RPMI7951 (cell line): ENCODE results near the gene PPBP. TPM values are rescaled to one million over a fixed set of nuclear protein-coding genes. Genes with fewer than 3 reads are reported as not detected.

Experiments
- DNase-seq: peaks from one replicate; pipeline ENCODE4 v3.0.0-alpha.2; 2012; ENCODE audit warnings: low read depth
- total RNA-seq: library from RNA; depleted of rRNA; stranded (reverse); fragments of >200 nt; shearing (Covaris generic); gene quantifications from 2 replicates; pipeline ENCODE4 v1.2.3, GENCODE V29; 2014; rRNA removed

The PPBP gene, protein sequence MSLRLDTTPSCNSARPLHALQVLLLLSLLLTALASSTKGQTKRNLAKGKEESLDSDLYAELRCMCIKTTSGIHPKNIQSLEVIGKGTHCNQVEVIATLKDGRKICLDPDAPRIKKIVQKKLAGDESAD
- total RNA-seq: not detected in 2 replicates

DNA sequence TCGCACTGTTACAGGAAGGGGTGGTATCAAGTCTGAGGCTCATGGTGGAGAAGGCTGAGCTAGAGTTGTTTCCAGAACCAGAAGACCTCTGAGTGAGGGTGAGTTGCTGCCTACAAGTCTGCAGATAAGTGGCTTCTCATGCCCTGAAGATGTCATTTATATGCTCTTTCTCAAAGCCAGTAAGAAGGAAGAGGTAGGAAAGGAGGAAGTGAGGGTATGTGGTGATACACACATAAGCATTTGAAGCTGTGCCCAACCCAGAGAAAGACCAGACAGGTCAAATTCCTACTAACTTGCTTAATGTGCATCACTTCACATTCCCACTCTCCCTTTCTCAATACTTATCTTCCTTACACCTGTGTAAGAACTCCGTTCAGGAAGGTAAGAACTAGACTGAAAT lies at the start of gene PPBP:
Gene PPBP (minus strand): TSS at position 130 of the 400 bp plus-strand sequence. CDS start 87 bp downstream, at position 43.
- DNase-seq: no peak

DNA sequence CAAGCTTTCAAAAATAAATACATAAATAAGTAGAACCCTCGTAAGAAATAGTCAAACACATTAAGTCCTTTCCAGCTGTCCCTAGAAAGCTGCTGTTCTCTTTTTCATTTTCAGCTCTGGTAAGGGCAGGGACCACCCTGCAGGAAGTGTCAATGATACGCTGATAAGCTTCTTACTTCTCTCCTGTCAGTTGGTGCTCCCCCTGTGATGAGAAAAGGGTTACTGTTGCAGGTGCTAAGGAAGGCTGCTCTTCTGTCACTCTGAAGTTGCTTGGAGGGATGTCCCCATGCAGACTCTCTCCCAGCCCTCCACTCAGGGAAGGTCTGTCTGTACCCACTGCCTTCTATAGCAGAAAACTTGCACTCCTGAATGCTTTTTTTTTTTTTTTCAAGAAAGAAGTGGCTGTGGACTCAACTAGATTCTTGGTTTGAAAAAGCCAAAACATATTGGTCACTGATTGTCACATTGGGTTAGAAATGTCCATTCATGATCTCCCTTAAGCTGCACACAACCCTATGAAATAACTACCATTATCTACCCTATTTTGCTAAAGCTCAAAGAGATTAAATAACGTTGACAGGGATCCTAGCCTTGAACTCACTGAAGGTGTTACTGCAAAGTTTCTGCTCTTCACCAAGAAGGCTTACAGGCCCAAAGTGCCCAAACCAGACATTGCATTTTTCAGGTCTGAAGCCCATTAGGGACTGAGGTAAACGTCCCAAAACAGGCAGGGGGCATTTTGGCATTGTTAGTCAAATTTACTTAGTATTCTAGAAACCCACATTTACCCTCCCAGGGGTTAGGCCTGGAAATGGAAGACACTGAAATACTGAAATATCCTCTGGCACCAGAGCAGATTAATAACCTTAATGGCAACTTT lies 49.3 kb upstream of the PPBP start:
- no peak for DNase-seq

DNA sequence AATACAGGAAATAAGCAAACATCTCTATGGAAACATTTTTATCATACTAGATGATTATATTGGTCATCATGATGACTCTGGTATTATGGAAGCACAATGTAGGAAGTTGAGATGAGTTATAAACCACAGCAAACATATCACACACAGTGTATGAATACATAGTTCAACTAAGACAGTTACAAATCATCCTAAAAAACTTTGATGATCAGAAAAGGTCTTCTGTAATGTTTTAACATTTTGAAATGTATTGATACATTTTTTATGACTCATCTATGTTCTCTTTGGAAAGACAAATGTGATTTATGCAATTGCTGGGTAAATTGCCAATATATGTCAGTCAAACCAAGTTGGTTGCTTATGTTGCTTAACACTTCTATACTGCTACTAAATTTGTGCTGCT lies 45.7 kb upstream of the PPBP start:
- DNase-seq: no peak

DNA sequence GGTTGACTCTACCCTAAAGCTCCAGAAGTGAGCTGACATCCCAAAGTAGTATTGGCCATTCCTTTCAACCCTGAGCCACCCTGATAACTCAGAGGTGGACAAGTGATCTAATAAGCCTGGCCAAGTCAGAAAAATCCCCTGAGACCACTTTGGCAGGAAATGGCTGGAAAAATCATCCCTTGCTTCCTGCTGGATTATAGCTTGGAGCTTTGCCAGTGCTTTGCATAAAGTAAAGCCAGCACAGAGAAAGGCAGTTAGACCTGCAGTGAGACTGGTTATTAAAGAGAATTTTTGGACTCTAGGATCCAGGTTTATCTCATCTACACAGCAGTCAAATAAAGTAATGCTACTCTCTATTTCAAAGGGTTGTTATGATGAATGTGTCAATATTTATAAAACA lies 44.1 kb upstream of the PPBP start:
- DNase-seq: peak; percentile 42

DNA sequence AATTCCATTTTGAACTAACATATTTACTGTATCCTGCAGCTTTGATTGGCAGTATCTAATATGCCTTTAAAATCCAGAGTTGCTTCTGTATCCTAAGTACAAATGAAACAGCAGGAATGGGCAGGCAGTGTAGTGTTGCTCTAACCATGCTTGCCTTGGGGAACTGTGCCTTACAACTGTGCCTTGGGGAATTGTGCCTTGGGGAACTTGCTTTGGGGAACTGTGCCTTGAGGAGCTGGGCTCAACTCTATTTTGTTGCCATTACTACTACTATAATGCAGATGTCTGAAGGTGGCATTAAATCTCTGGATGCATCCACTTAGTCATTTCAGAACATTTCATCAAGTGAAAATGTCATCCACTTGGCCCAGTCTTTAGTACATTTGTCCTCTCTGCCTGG lies 43.6 kb upstream of the PPBP start:
- no peak for DNase-seq

DNA sequence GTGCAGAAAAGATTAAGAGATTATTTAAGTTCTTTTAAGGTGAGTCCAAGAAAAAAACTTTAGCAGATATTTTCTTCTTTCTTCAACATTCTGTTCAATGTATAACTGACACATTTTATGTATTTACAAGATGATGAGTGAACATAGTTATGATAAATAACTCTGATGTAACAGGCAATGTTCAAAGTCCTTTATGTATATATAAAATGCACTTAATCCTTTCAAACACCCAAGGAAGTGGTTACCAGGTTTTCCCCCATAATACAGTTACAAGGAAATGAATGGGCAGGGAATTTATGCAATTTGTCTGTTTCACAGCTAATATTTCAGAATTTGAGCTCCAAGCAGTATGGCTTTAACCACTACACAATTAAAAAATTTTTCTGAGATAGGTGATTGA lies 42.3 kb upstream of the PPBP start:
- DNase-seq: no peak

DNA sequence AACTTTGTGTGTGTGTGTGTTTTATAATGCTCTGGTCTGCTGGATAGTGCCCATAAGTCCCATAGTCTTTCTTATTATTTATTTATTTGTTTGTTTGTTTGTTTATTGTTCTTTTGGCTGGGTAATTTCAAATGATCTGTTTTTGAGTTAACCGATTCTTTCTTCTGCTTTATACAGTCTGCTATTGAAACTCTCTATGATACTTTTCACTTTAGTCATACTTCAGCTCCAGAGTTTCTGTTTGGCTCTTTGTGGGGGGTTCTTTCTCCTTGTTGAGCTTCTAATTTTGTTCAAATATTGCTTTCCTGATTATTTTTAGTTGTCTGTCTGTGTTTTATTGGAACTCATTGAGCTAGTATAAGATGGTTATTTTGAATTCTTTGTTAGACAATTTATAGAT lies 40.5 kb upstream of the PPBP start:
- no peak for DNase-seq

DNA sequence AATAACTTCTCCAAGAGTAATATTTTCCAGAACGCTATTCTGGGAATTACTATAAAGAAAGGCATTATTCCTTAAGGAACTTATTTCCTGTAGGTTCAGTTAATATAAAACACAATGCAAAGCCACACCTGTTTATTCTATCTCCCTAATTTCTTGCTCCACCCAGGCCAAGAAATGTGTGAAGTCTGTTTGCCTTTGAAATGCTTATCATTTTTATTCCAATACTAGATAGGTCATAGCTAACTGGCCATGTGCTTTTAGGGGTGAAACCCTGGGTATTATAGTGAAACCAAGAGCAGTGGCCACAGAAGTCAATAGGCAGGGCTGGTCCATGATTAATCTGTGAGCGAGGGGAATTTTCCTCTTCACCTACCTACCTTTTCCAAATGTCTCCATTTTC lies 35.7 kb upstream of the PPBP start:
- DNase-seq: no peak

DNA sequence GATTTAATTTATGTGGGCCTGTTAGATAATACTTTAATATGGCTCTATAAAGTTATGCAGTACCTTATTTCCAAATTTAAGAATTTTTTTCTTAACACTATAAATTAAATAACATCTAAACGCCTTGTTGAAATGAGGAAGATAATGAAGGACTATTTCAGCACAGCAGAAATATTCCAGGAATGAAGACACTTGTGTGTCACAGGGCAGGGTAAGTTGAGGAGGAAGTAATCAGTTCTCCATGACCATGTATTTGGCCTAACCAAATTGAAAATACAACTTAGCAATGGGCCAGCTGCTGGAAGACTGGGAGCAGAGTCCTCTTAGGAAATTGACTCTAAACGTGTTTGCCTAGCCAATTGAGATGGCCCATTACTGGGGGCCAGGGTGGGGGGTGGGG lies 33.6 kb upstream of the PPBP start:
- DNase-seq: no peak

DNA sequence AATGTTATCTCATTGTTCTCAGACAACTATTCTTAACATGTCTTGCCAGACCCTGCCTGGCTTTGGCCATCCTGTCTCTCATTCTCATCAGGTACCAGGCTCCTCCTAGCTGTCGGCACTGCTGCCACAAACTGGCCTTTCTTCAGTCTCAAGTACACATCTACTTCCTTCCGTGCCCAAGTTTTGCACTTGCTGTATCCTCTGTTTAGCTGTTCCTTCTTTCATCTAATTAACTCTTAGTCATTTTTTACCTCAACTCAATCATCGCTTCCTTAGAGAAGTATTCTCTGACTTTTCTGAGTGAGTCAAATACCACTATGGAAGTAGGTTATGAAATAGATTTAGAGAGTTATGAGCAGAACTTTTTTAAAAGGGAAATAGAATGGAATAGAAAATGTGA lies 30.8 kb upstream of the PPBP start:
- DNase-seq: no peak

DNA sequence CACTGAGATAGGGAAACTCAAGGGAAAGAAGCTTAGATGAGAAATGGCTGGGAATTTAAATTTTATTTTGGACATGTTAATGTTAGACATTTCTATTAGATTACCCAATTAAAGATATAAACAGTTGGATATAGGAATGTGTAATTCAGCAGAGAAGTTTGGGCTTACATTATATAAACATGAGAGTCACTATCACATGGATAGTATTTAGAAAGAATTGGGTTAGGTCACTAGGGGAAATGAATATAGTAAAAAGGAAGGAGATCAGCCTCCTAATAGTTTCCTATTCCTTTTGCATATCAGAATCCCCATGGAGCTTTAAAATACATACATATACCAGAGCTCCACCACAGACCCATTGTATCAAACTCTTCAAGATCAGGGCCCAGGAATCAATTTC lies 30.1 kb upstream of the PPBP start:
- no peak for DNase-seq

DNA sequence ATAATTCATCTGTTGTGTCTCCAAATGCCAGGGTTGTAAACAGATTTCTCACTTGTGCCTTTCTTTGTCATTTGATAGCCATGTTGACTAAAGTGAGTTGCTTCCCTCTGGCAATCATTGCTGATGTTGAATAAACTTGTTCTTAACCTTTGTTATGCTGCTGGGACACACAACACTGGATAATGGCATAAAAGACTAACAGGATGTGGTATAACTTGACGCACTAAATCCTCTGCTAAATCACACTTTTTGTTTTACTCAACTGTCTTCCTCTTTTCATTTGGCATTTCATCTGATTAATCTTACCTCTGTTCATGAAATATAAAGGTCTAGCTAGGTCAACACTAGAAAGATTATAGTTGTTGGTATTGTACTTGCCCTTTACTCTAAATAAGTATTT lies 28.1 kb upstream of the PPBP start:
- peak; percentile 55 for DNase-seq

DNA sequence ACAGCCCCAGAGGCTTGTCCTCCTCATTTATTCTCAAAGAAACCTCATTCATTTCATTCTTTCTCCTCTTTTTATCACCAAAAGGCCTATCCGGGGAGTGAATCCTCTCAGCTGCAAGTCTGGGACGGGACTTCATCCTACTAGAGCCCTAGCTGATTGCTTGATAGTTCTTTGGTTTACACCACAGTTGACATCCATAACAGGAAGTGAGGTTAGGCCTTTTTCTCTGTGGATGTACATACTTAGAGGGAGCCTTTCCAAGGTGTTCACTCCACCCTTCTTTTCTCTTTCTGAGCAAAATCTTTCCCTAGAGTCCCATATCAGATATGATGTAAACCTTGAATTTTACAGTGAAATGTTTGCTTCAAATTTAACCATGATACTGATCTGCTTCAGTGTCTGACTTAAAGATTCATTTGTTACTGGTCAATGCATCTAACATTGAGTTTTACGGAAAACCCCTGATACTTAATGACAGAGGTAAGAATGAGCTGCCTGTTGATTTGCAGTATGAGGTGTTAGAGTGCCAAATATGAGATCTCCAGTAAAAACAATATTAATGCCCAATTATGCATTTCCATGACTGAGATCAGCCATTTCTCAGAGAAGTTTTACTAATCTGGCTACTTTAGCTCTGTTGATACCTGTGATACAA lies 27.3 kb upstream of the PPBP start:
- no peak for DNase-seq

DNA sequence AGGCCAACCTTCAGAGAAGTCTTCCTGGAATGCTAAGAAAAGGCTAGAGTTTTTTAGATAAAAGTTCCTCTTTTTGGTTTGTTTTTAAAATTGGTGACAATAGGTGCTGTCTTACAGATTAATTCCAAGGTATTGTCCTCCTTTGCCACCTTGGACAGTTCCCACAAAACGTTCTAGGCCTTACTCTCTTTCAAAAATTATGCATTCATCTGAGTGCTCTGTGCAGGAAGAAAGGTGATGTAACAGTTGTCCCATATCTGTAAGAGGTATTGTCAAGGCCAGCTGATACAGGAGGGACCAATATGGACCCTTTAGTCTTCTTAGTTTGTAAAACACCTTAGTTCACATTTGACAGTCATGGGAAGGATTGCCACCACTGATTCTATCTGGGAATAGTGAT lies 26.3 kb upstream of the PPBP start:
- no peak for DNase-seq

DNA sequence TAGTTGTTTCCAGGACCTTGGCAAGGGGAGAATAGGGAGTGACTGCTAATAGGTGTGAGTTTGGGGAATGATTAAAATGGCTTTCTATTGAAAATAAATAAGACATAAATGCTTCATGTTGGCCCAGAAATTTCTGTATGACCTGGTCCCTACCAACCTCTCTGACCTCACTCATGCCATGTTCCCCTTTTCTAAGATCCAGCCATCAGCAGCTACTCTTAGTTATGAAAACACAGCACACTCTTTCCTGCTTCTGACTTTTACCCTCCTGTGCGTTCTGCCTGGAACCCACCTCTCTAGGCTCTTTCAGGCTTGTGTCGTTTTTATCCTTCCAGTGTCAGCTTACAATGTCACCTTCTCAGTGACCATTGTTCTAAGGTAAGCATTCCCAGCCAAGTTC lies 25.3 kb upstream of the PPBP start:
- no peak for DNase-seq

DNA sequence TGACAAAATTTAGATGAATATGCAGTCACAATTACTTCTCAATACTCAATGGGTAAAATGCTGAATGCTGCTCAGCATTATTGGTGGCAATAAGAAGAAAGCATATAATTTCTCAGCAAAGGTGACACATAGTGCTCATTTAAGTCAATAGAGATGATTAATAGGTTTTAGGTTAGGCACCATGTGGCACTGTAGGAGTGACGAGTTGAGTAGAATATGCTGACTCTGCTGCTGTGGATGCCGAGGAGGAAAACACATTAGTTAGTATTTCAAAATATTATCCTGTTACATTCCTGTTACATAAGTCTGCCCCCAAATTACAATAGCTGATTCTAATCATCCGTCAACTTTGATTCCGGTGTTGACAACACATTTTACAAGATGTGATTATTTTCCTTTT lies 24.1 kb upstream of the PPBP start:
- DNase-seq: no peak

DNA sequence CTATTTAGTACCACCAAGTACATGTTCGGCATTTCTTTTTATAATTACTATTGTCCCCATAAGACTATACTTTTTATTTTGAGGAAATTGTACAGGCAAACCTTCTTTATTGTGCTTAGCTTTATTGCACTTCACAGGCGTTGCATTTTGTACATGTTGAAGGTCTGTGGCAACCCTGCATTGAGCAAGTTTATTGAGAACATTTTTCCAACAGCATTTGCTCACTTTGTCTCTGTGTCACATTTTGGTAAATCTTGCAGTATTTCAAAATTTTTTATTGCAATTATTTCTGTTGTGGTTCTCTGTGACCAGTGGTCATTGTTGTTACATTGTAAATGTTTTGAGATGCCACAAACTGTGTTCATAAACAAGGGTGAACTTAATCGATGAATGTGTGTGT lies 21.3 kb upstream of the PPBP start:
- no peak for DNase-seq

DNA sequence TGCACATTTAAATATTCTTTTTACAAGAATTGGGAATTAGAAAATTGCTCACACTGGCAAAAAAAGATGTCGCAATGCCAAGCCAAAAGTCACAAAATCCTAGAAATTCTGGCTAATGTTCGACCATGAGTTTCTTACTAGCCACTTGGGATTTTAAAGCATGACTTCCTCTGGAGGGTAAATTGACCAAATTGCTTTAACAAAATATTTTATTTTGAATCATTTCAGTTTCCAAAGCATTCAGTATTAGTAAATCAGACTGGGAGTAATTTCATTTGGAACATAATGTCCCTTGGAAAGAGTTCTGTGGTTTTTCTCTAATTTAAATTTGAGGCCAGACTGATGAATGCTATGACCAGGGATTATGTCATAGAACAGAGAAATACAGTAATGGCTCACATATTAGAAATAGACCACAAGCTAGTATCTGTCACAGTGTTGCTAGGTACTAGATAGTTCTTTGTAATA lies 18.1 kb upstream of the PPBP start:
- DNase-seq: peak; percentile 34

DNA sequence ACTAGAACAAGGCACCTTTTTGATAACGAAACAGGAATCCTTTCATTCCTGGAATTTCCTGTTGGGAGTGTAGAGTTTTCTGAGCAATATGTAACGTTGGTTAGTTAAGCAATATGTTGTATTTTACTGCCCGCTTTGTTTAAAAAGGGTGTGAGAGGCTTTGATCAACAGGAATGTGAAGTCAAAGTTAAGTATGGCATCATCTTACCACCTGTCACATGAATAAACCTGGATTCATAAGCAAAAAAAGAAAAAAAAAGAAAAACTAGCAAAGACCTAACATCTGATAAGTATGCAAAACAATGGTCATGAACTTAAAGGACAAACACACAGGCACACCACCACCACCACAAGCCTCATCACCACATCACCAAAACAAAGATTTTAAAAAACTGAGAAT lies 17.5 kb upstream of the PPBP start:
- no peak for DNase-seq

DNA sequence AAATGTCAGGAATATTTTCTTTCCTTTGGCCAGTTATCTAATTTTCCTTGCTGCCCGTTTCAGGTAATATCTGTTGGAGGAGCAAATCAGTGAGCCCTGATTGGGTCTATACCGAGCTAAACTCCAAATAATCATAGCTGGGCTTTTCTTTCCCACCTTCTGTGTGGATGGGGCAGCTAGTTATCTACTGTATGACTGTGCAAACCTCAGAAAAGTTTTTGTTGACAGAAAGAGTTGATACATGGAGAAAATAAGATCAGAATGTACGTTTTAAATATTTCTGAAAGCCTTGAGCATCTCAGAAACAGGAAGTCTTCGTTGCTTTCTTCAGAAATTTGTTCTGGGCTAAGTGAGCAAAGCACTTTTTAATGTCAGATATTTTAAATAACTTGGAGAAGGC lies 16.7 kb upstream of the PPBP start:
- no peak for DNase-seq

DNA sequence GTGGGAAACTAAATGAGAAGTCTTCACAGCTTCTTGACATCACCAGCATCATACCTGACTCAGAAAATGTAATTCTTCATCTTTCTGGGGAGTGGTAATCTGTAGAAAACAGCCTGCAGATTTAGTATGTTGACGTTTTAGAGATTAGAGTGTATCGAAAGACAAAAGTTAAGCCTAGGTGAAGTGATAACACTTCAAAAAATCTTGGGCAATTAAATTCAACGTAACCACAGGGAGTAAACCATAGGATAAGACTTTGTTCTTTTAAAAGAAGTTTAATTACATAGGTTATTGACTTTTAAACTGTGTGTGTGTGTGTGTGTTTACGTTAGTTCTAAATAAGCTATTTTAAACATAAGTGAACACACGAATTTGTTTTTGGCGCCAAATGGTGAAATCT lies 12.3 kb upstream of the PPBP start:
- DNase-seq: no peak

DNA sequence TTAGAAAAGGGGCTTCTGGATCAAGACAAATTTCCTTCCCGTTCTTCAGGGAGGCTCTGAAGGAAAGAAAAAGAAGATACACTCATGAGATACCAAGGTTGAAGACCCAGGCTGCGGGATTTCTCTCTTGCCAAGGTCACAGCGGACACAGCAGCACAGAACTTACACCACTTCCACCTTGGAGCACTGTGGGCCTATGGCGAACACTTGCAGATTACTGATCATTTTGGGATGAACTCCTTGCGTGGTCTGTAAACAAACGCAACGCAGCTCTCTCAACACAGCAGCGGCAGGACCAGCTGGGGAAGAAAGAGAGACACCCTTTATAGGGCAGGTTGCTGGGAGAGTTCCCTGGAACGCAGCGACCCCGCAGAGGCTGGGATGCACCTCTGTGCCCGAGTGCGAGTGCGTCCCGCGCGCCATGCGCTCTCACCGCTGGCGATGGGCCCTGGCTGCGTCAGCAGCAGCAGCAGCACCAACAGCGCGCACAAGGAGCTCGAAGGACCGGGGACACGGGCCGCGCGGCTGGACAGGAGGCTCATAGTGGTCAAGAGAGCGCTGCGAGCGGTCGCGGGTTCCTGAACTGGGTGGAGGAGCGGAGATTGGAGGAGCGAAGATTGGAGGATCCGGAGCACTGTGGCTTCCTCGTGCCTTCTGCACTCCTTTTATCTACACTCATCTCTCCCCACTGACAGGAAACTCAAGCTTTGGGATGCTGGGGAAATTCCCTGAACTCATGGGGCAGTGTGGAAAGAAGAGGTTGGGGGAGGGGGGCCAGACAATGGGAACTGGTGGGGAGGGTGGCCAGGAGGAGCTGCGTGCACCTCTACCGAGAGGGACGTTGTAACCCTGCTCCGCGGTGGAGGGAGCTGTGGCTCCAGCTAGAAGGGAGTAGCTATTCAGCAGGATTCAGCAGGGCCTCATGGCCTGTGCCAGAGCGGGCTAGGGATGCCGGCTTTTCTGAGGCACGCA lies 10.3 kb upstream of the PPBP start, which contains the start of gene CXCL5:
Gene CXCL5 (minus strand): TSS at position 638 of the 972 bp plus-strand sequence. CDS start 96 bp downstream, at position 542.
- peak; percentile 69 for DNase-seq
